SH-SY5Y (cell line): ENCODE results near the gene FABP6.

ENCODE experiments used
- GATA2 ChIP-seq: IDR thresholded peaks from 2 replicates; pipeline ENCODE4 v1.6.1; 2011; ENCODE audit warnings: mild to moderate bottlenecking, low read depth, low read length
- GATA3 ChIP-seq: IDR thresholded peaks from 2 replicates; pipeline ENCODE4 v1.6.1; 2011; ENCODE audit warnings: low read depth, mild to moderate bottlenecking, low read length, moderate library complexity

GRCh38 chr5:160285316-160285715, 56.0 kb downstream of the FABP6 start:
- TF ChIP-seq GATA3 (no peak), GATA2 (no peak)
